ENCODE data around the gene PRDX5. TPM values are rescaled to one million over a fixed set of nuclear protein-coding genes. Genes with fewer than 3 reads are reported as not detected.

The PRDX5 gene
- total RNA-seq, 1 experiment from 2014 or later = 165 TPM

DNA sequence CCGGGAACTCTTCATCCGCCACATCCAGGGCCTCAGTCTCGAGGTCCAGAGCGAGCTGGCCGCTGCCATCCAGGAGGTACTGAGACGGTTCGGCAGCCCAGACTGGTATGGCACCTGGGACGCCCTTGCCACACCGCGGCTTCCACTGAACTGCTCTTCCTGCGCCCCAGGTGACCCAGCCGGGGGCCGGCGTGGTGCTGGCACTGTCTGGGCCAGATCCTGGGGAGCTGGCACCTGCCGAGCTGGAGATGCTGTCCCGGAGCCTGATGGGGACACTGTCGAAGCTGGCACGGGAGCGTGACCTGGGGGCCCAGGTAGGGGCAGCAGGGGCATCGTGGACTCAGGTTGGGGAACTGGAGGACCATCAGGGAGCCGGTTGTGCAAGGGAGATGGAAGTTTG lies 23.5 kb downstream of the PRDX5 start:
- Mint-ChIP-seq H3K27me3 (ENCODE audit: unreplicated experiment) (no peaks in the 10 kb centered on the region), H3K4me1 (ENCODE audit: low read depth, unreplicated experiment) (no peaks in the 10 kb centered on the region), H3K4me3 (ENCODE audit: low read depth, unreplicated experiment) (peak overlapping the region; percentile 14), H3K36me3 (ENCODE audit: insufficient read depth, unreplicated experiment) (no peaks in the 10 kb centered on the region), H3K9me3 (ENCODE audit: low read depth, unreplicated experiment) (no peaks in the 10 kb centered on the region), H3K27ac (ENCODE audit: unreplicated experiment) (no peak overlapping the region)
- BruUV-seq (replicated peaks) = no TSS peak
- intact Hi-C loops (cut with micrococcal nuclease; ENCODE audit: unreplicated experiment) = no loop called here
- CTCF ChIA-PET = interaction anchor here (1.2 kb wide), 1 partner anchor 14 kb away, joined by 6 read pairs; no protein-coding TSS in a partner anchor
- no peak for TF ChIP-seq CTCF (IDR thresholded peaks at IDR 0.05; ENCODE audit: unreplicated experiment)
- DNase-seq = no peak

DNA sequence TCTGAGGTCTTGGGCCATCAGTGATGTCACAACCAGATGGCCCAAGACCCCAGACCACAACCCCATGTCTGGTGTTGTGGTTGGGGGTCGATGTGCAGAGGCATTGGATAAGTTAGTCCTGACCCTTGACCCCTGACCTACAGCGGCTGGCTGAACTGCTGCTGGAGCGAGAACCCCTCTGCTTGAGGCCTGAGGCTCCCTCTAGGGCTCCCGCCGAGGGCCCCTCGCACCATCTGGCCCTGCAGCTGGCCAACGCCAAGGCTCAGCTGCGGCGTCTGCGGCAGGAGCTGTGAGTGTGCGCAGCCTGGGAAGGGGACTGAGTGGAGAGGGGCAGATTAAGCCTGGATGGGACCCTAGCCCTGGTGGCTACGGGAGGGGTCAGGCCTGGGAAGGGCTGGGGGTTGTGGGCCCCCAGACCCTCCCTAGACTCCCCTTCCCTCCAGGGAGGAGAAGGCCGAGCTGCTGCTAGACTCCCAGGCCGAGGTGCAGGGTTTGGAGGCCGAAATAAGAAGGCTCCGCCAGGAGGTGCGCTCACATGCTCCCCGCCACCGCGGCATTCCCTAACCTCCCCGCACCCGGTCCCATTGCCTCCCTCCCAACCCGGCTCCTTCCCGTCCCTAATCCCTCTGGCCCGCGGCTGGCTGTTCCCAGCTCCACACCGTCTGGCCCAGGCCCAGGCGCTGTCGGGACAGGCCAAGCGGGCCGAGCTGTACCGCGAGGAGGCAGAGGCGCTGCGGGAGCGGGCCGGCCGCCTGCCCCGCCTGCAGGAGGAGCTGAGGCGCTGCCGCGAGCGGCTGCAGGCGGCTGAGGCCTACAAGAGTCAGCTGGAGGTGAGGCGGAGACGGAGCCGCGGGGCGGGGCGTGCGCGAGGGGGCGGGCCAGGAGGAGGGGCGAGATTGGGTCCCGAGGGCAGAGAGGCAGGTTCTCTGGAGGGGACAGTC lies 24.2 kb downstream of the PRDX5 start:
- BruUV-seq (replicated peaks) = no TSS peak
- CTCF ChIA-PET = interaction anchor here (0.8 to 2.3 kb wide), 6 partner anchors 10 to 107 kb away, joined by 3 to 27 read pairs (median 8); partner anchors contain the start of genes PRDX5 and TRMT112
- Mint-ChIP-seq H3K9me3 (ENCODE audit: low read depth, unreplicated experiment) (no peaks in the 10 kb centered on the region), H3K4me3 (ENCODE audit: low read depth, unreplicated experiment) (peak overlapping the region; percentile 52), H3K36me3 (ENCODE audit: insufficient read depth, unreplicated experiment) (no peaks in the 10 kb centered on the region), H3K27me3 (ENCODE audit: unreplicated experiment) (no peaks in the 10 kb centered on the region), H3K27ac (ENCODE audit: unreplicated experiment) (no peak overlapping the region), H3K4me1 (ENCODE audit: low read depth, unreplicated experiment) (peaks cover 3% of the 10 kb centered on the region)
- intact Hi-C loops (cut with micrococcal nuclease; ENCODE audit: unreplicated experiment) = no loop called here
- peak; percentile 36 for TF ChIP-seq CTCF (IDR thresholded peaks at IDR 0.05; ENCODE audit: unreplicated experiment)
- DNase-seq = peak; percentile 96

DNA sequence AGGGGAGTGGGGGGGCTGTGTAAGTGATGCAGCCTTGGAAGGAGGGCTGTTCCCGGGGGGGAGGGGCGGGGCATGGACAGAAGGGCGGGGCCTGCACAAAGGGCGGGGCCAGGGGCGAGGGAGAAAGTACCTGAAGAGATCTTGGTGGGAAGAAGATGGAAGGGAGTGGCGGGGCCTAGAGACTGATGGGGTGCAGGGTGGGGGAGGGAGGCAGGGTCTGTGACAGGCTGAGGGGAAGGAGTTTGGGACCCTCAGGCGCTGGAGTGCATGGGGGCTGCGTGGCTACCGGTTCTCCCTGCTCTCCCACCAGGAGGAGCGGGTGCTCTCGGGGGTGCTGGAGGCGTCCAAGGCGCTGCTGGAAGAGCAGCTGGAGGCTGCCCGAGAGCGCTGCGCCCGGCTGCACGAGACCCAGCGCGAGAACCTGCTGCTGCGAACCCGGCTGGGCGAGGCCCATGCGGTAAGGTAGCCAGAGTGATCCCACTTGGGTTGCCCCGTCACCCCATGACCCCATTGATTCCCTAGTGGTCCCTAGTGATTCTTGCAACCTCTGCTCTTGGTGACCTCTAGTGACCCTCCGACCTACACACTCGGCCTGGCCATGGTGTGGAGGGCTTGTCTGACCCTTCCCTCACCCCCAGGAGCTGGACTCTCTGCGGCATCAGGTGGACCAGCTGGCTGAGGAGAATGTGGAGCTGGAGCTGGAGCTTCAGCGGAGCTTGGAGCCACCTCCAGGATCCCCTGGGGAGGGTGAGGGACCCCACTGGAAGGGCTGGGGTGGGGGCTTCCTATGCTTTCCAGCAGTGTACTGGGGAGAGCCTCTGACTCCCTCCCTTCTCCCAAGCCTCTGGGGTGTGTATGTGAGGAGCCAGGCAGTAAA lies 25.2 kb downstream of the PRDX5 start:
- H3K36me3 Mint-ChIP-seq (ENCODE audit: insufficient read depth, unreplicated experiment) = no peaks in the 10 kb centered on the region
- no peak for TF ChIP-seq CTCF (IDR thresholded peaks at IDR 0.05; ENCODE audit: unreplicated experiment)
- no peaks in the 10 kb centered on the region for H3K9me3 Mint-ChIP-seq (ENCODE audit: low read depth, unreplicated experiment)
- peak overlapping the region; percentile 52 for H3K4me3 Mint-ChIP-seq (ENCODE audit: low read depth, unreplicated experiment)
- H3K4me1 Mint-ChIP-seq (ENCODE audit: low read depth, unreplicated experiment) = peaks cover 9% of the 10 kb centered on the region
- no peaks in the 10 kb centered on the region for H3K27me3 Mint-ChIP-seq (ENCODE audit: unreplicated experiment)
- intact Hi-C loops (cut with micrococcal nuclease; ENCODE audit: unreplicated experiment) = no loop called here
- no TSS peak for BruUV-seq (replicated peaks)
- no peak overlapping the region for H3K27ac Mint-ChIP-seq (ENCODE audit: unreplicated experiment)
- DNase-seq = no peak
- CTCF ChIA-PET = interaction anchor here (0.8 to 2.3 kb wide), 6 partner anchors 9 to 106 kb away, joined by 3 to 27 read pairs (median 8); partner anchors contain the start of genes PRDX5 and TRMT112

DNA sequence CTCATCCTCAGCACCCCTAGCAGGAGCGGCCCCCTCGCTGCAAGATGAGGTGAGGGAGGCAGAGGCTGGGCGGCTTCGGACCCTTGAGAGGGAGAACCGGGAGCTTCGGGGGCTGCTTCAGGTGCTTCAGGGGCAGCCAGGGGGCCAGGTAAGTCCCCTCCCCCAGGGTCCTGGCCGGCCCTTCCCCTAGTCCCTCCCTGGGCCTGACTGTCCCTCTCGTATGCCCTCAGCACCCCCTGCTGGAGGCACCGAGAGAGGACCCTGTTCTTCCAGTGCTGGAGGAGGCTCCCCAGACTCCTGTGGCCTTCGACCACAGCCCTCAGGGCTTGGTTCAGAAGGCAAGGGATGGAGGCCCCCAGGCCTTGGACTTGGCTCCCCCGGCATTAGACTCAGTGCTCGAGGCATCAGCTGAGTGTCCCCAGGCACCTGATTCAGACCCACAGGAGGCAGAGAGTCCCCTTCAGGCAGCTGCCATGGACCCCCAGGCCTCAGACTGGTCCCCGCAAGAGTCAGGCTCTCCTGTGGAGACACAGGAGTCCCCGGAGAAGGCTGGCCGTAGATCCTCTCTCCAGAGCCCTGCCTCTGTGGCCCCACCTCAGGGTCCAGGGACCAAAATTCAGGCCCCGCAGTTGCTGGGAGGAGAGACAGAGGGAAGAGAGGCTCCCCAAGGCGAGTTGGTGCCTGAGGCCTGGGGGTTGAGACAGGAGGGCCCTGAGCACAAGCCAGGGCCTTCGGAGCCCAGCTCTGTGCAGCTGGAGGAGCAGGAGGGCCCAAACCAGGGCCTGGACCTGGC lies 26.0 kb downstream of the PRDX5 start:
- H3K9me3 Mint-ChIP-seq (ENCODE audit: low read depth, unreplicated experiment) = no peaks in the 10 kb centered on the region
- no peak overlapping the region for H3K27ac Mint-ChIP-seq (ENCODE audit: unreplicated experiment)
- peak; percentile 54 for DNase-seq
- TF ChIP-seq CTCF (IDR thresholded peaks at IDR 0.05; ENCODE audit: unreplicated experiment) = peak; percentile 27
- no peaks in the 10 kb centered on the region for H3K27me3 Mint-ChIP-seq (ENCODE audit: unreplicated experiment)
- intact Hi-C loops (cut with micrococcal nuclease; ENCODE audit: unreplicated experiment) = no loop called here
- no TSS peak for BruUV-seq (replicated peaks)
- H3K4me3 Mint-ChIP-seq (ENCODE audit: low read depth, unreplicated experiment) = no peak overlapping the region
- CTCF ChIA-PET = interaction anchor here (0.8 to 2.3 kb wide), 2 partner anchors 11 to 38 kb away, joined by 3 to 22 read pairs; partner anchors contain the start of gene ESRRA
- H3K36me3 Mint-ChIP-seq (ENCODE audit: insufficient read depth, unreplicated experiment) = no peaks in the 10 kb centered on the region
- H3K4me1 Mint-ChIP-seq (ENCODE audit: low read depth, unreplicated experiment) = peaks cover 9% of the 10 kb centered on the region

All from Calu3 (cell line).